T-cell (primary cell): ENCODE data around the gene TGFBI. TPM values are rescaled to one million over a fixed set of nuclear protein-coding genes. Genes with fewer than 3 reads are reported as not detected.

Experiments used
- ATAC-seq, 4 experiments: fragments of 200-7000 bp in 3 of 4; fragments of 150-1000 bp in 1 of 4; cut with Tn5 transposase; replicated peaks in 1 of 4; 1 replicate in 3 of 4; 2 replicates in 1 of 4; pipeline ENCODE4 v1.10.0; 2021; ENCODE audit warnings: moderate library complexity in 3 of 4, mild to moderate bottlenecking in 2 of 4, moderate number of reproducible peaks in 1 of 4
- CTCF ChIA-PET, 2 donors: fragments of 300-600 bp; sonication (Branson Sonifier 250); formaldehyde crosslinking; loops; one replicate each; lab custom pipeline; 2022; ENCODE audit warnings: antibody characterized with exemption in 2 of 2; lab: Charles Lee
- POLR2A ChIA-PET, 2 donors: fragments of 300-600 bp; sonication (Branson Sonifier 250); formaldehyde crosslinking; loops; one replicate each; lab custom pipeline; 2022; ENCODE audit warnings: antibody characterized with exemption in 2 of 2; lab: Charles Lee
- DNase-seq, 35 experiments: peaks; one replicate each; pipeline versions ENCODE4 v3.0.0 to v3.0.0-alpha.2; 2013 to 2023
- H3K27ac ChIP-seq: one replicate; pipeline ENCODE4 v1.5.1; 2013; ENCODE audit warnings: low read length
- H3K27me3 ChIP-seq, 2 experiments: replicated peaks in 1 of 2; 1 replicate in 1 of 2; 2 replicates in 1 of 2; pipeline versions ENCODE4 v1.6.1 to v1.7.0; 2013; ENCODE audit warnings: low read length in 1 of 2, mixed read lengths in 1 of 2; ENCODE audit not compliant: control insufficient read depth in 2 of 2, insufficient read depth in 2 of 2; ENCODE audit errors: extremely low read depth in 1 of 2
- H3K36me3 ChIP-seq, 2 donors: 1 replicate in 1 of 2; 2 replicates in 1 of 2; pipeline versions ENCODE4 v1.6.1 to v1.7.0; 2013; ENCODE audit warnings: low read length in 1 of 2; ENCODE audit not compliant: control insufficient read depth in 2 of 2, insufficient read depth in 1 of 2; ENCODE audit errors: extremely low read depth in 1 of 2
- H3K4me1 ChIP-seq, 2 experiments: 1 replicate in 1 of 2; 2 replicates in 1 of 2; pipeline versions ENCODE4 v1.6.1 to v1.7.0; 2013; ENCODE audit warnings: low read length in 2 of 2, mixed read lengths in 1 of 2; ENCODE audit not compliant: insufficient read depth in 2 of 2, control insufficient read depth in 1 of 2; ENCODE audit errors: extremely low read depth in 1 of 2
- H3K4me3 ChIP-seq, 2 donors: 1 replicate in 1 of 2; 2 replicates in 1 of 2; pipeline versions ENCODE4 v1.5.1 to v1.7.0; 2013; ENCODE audit warnings: mild to moderate bottlenecking in 2 of 2, low read length in 1 of 2, moderate library complexity in 1 of 2; ENCODE audit not compliant: control insufficient read depth in 1 of 2; ENCODE audit errors: extremely low read depth in 1 of 2
- H3K9me3 ChIP-seq: 2 replicates; pipeline ENCODE4 v1.7.0; 2013
- H3K27ac Mint-ChIP-seq, 2 donors: one replicate each; pipeline ENCODE4 v1.8.0; 2020 to 2021; ENCODE audit warnings: mild to moderate bottlenecking in 2 of 2, mixed read lengths in 2 of 2
- H3K27me3 Mint-ChIP-seq, 2 donors: one replicate each; pipeline ENCODE4 v1.8.0; 2021 to 2022; ENCODE audit warnings: mixed read lengths in 2 of 2
- H3K36me3 Mint-ChIP-seq: one replicate; pipeline ENCODE4 v1.8.0; 2021; ENCODE audit warnings: mixed read lengths
- H3K4me1 Mint-ChIP-seq, 3 donors: one replicate each; pipeline ENCODE4 v1.8.0; 2020 to 2022; ENCODE audit warnings: mixed read lengths in 3 of 3, mild to moderate bottlenecking in 1 of 3
- H3K4me3 Mint-ChIP-seq, 3 donors: one replicate each; pipeline ENCODE4 v1.8.0; 2020 to 2022; ENCODE audit warnings: mild to moderate bottlenecking in 3 of 3, mixed read lengths in 3 of 3, moderate library complexity in 3 of 3
- H3K9me3 Mint-ChIP-seq, 3 donors: one replicate each; pipeline ENCODE4 v1.8.0; 2020 to 2022; ENCODE audit warnings: mixed read lengths in 3 of 3
- WGBS: methylation state at CpG from one replicate; pipeline ENCODE4 v1.1.5; 2013; ENCODE audit warnings: missing lambda C conversion rate; ENCODE audit not compliant: insufficient coverage; 5-methylcytosine and 5-hydroxymethylcytosine counted together
- total RNA-seq, 35 experiments: library from RNA in 6 of 35; stranded (reverse) in 6 of 35; fragments of 120-200 nt in 1 of 35; gene quantifications; one replicate each; pipeline versions ENCODE4 v1.2.1 to v1.2.4 and lab custom pipeline; 2013 to 2026

The TGFBI gene
- total RNA-seq, 5 donors from 2014 or later (not counting 1 experiment from before 2014, with no cell fraction given), result 1.9 to 5.1 (median 2.9) TPM

GRCh38 chr5:136020001-136020382, 8.8 kb upstream of the TGFBI start:
- H3K36me3 Mint-ChIP-seq, result no peaks in the 10 kb centered on the region
- no peaks in the 10 kb centered on the region for H3K9me3 ChIP-seq
- peaks cover 3 to 23% of the 10 kb centered on the region in 2 donors for H3K27me3 Mint-ChIP-seq
- H3K4me1 Mint-ChIP-seq, result peaks cover 0 to 6% (median 0%) of the 10 kb centered on the region in 3 donors
- H3K9me3 Mint-ChIP-seq, result no peaks in the 10 kb centered on the region
- H3K27ac ChIP-seq, result no peak overlapping the region
- POLR2A ChIA-PET, result no interaction called here
- no peak overlapping the region for H3K4me3 ChIP-seq
- no peak overlapping the region for H3K27ac Mint-ChIP-seq
- no peaks in the 10 kb centered on the region for H3K27me3 ChIP-seq
- no CpG with 5 or more reads among the region's 2 CpGs for WGBS
- CTCF ChIA-PET, result no interaction called here
- DNase-seq (no peak), ATAC-seq (no peak)
- H3K4me1 ChIP-seq, result no peaks in the 10 kb centered on the region
- no peaks in the 10 kb centered on the region for H3K36me3 ChIP-seq
- no peak overlapping the region for H3K4me3 Mint-ChIP-seq

- Histone ChIP-seq H3K4me1 (no peaks in the 10 kb centered on the region), H3K4me3 (no peak overlapping the region), H3K36me3 (no peaks in the 10 kb centered on the region), H3K27ac (no peak overlapping the region), H3K9me3 (no peaks in the 10 kb centered on the region), H3K27me3 (no peaks in the 10 kb centered on the region)
- DNase-seq (peak in 2 of 35 experiments; percentile 4 to 19), ATAC-seq (peak in 1 of 4 experiments; percentile 31)
- CTCF ChIA-PET, result no interaction called here
- POLR2A ChIA-PET, result no interaction called here
- 70% methylated on average over 2 of the region's 10 CpGs for whole genome bisulfite sequencing
- Mint-ChIP-seq H3K36me3 (no peaks in the 10 kb centered on the region), H3K27me3 (peaks cover 3 to 23% of the 10 kb centered on the region in 2 donors), H3K4me1 (peaks cover 0 to 6% (median 0%) of the 10 kb centered on the region in 3 donors), H3K9me3 (no peaks in the 10 kb centered on the region), H3K4me3 (no peak overlapping the region), H3K27ac (no peak overlapping the region)
These were observed 8.3 kb upstream of the TGFBI start for GRCh38 chr5:136020383-136021015.

- DNase-seq, result no peak
- no peak overlapping the region for H3K4me3 ChIP-seq
- no CpG with 5 or more reads among the region's 4 CpGs for WGBS
- no peak for ATAC-seq
- ChIA-PET POLR2A (no interaction called here), CTCF (no interaction called here)
- H3K9me3 Mint-ChIP-seq, result no peaks in the 10 kb centered on the region
- H3K36me3 Mint-ChIP-seq, result no peaks in the 10 kb centered on the region
- no peak overlapping the region for H3K4me3 Mint-ChIP-seq
- no peaks in the 10 kb centered on the region for H3K27me3 ChIP-seq
- no peaks in the 10 kb centered on the region for H3K4me1 ChIP-seq
- H3K9me3 ChIP-seq, result no peaks in the 10 kb centered on the region
- H3K27me3 Mint-ChIP-seq, result peaks cover 3 to 23% of the 10 kb centered on the region in 2 donors
- H3K36me3 ChIP-seq, result no peaks in the 10 kb centered on the region
- no peak overlapping the region for H3K27ac Mint-ChIP-seq
- peaks cover 0 to 6% (median 0%) of the 10 kb centered on the region in 3 donors for H3K4me1 Mint-ChIP-seq
- H3K27ac ChIP-seq, result no peak overlapping the region
These were observed 7.8 kb upstream of the TGFBI start for GRCh38 chr5:136021016-136021405.

- ATAC-seq (no peak), DNase-seq (no peak)
- Histone ChIP-seq H3K27ac (no peak overlapping the region), H3K27me3 (peaks cover 2 to 11% of the 10 kb centered on the region in 2 experiments), H3K36me3 (no peaks in the 10 kb centered on the region), H3K4me1 (no peaks in the 10 kb centered on the region), H3K9me3 (no peaks in the 10 kb centered on the region), H3K4me3 (no peak overlapping the region)
- no peak overlapping the region for H3K27ac Mint-ChIP-seq
- CTCF ChIA-PET, result no interaction called here
- H3K27me3 Mint-ChIP-seq, result peaks cover 19 to 36% of the 10 kb centered on the region in 2 donors
- POLR2A ChIA-PET, result no interaction called here
- H3K9me3 Mint-ChIP-seq, result no peaks in the 10 kb centered on the region
- H3K36me3 Mint-ChIP-seq, result no peaks in the 10 kb centered on the region
- H3K4me1 Mint-ChIP-seq, result peaks cover 0 to 6% (median 0%) of the 10 kb centered on the region in 3 donors
- WGBS, result 93% methylated on average over 7 of the region's 7 CpGs
- H3K4me3 Mint-ChIP-seq, result no peak overlapping the region
These were observed 5.8 kb upstream of the TGFBI start for GRCh38 chr5:136022965-136023364.

GRCh38 chr5:136023958-136024541, 4.7 kb upstream of the TGFBI start:
- no peaks in the 10 kb centered on the region for H3K36me3 Mint-ChIP-seq
- Histone ChIP-seq H3K27me3 (peaks cover 2 to 19% of the 10 kb centered on the region in 2 experiments), H3K36me3 (no peaks in the 10 kb centered on the region), H3K9me3 (no peaks in the 10 kb centered on the region), H3K27ac (no peak overlapping the region), H3K4me1 (peaks cover 0 to 5% of the 10 kb centered on the region in 2 experiments), H3K4me3 (no peak overlapping the region)
- peaks cover 0 to 6% (median 0%) of the 10 kb centered on the region in 3 donors for H3K4me1 Mint-ChIP-seq
- no peaks in the 10 kb centered on the region for H3K9me3 Mint-ChIP-seq
- ATAC-seq (no peak), DNase-seq (no peak)
- H3K4me3 Mint-ChIP-seq, result no peak overlapping the region
- CTCF ChIA-PET, result no interaction called here
- H3K27ac Mint-ChIP-seq, result no peak overlapping the region
- peaks cover 22 to 36% of the 10 kb centered on the region in 2 donors for H3K27me3 Mint-ChIP-seq
- WGBS, result 86% methylated on average over 7 of the region's 9 CpGs
- POLR2A ChIA-PET, result no interaction called here

DNA sequence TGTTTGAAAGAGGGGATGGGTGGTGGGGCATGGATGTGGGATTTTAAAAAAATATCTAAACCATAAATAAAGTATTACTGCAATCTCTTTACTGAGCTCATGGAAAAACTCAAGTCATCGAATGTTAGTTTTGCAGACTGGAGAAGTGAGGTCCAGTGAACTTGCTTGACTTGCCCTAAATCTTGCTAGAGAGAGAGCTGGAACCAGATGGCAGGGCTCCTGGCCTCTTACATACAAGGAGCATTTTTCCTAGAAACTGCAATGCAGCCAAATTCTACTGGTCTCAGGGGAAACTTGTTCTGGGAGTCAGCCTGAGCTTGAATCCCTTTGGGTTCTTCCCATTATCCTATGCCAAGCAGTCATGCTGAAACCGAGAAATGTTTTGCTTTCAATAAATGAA, 2.9 kb upstream of the TGFBI start:
- Histone ChIP-seq H3K27me3 (peaks cover 5 to 31% of the 10 kb centered on the region in 2 experiments), H3K4me3 (no peak overlapping the region), H3K4me1 (peaks cover 0 to 11% of the 10 kb centered on the region in 2 experiments), H3K9me3 (no peaks in the 10 kb centered on the region), H3K36me3 (no peaks in the 10 kb centered on the region), H3K27ac (no peak overlapping the region)
- ATAC-seq, result no peak
- WGBS, result no CpG with 5 or more reads among the region's 2 CpGs
- DNase-seq, result no peak
- Mint-ChIP-seq H3K9me3 (no peaks in the 10 kb centered on the region), H3K4me3 (no peak overlapping the region), H3K27ac (no peak overlapping the region), H3K27me3 (peaks cover 33 to 35% of the 10 kb centered on the region in 2 donors), H3K36me3 (no peaks in the 10 kb centered on the region), H3K4me1 (peaks cover 0 to 3% (median 0%) of the 10 kb centered on the region in 3 donors)
- POLR2A ChIA-PET, result no interaction called here
- CTCF ChIA-PET, result no interaction called here
